ENCODE data around the gene POR. TPM values are rescaled to one million over a fixed set of nuclear protein-coding genes. Genes with fewer than 3 reads are reported as not detected.

Gene POR
- total RNA-seq, 4 donors from 2014 or later: 10.0 to 122 (median 69.2) TPM

DNA sequence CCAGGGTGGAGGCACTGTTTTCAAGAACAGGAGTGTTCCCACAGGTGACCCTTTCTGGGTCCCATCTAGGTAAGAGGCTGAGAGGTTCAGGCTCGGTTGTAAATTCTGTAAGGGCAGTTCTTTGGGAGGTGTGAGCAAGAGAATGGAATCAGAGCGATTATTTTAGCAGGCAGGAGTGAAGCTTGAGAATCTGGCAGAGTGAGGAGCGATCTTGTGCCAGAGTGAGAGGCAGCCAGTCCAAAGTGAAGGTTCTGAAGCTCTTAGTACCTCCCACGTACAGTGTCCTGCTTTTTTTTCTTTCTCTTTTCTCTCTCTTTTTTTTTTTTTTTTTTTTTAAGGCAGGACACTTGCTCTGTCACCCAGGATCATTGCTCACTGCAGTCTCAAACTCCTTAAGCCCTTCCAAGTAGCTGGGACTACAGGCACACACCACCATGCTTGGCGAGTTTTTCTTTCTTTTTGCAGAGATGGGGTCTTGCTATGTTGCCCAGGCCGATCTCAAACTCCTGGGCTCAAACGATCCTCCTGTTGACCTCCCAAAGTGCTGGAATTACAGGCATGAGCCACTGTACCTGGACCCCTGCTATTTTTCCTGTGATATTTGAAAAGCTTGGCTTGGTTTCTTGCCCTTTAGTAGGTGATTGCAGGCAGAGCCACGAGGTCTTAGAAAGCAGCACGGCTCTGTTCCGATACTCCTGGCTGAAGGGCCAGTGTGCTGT is 10.9 kb downstream of the POR start:
- no peak overlapping the region for H3K27ac ChIP-seq
- TF ChIP-seq, protein P1, sequence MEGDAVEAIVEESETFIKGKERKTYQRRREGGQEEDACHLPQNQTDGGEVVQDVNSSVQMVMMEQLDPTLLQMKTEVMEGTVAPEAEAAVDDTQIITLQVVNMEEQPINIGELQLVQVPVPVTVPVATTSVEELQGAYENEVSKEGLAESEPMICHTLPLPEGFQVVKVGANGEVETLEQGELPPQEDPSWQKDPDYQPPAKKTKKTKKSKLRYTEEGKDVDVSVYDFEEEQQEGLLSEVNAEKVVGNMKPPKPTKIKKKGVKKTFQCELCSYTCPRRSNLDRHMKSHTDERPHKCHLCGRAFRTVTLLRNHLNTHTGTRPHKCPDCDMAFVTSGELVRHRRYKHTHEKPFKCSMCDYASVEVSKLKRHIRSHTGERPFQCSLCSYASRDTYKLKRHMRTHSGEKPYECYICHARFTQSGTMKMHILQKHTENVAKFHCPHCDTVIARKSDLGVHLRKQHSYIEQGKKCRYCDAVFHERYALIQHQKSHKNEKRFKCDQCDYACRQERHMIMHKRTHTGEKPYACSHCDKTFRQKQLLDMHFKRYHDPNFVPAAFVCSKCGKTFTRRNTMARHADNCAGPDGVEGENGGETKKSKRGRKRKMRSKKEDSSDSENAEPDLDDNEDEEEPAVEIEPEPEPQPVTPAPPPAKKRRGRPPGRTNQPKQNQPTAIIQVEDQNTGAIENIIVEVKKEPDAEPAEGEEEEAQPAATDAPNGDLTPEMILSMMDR (IDR thresholded peaks at IDR 0.05): no peak
- TF ChIP-seq POLR2A (IDR thresholded peaks at IDR 0.05): no peak
- intact Hi-C loops (cut with DNase I; ENCODE audit: low total_unique reads): no loop called here
- no peak overlapping the region for H3K4me3 ChIP-seq
- H3K9me3 ChIP-seq: no peaks in the 10 kb centered on the region
- no peaks in the 10 kb centered on the region for H3K4me1 ChIP-seq
- peak in 1 of 2 donors; percentile 36 for DNase-seq
- no peaks in the 10 kb centered on the region for H3K36me3 ChIP-seq
- no peaks in the 10 kb centered on the region for H3K27me3 ChIP-seq

DNA sequence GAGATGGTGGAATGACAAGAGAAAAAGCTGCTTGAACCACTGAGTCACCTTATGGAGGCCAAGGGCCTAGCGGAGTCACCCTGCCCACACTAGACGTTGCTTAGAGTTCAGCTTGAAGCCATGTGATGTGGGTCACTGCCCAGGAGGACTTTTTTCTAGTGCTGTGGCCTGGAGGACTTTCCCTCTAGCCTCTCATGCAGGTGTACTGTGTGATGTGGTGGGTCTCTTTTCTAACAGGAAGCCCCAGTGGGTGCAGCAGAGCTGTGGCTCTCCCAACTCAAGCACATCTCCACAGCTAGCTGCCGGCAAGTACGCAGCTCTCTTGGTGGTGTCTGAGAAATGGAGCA is 13.6 kb downstream of the POR start:
- TF ChIP-seq, protein P1 (IDR thresholded peaks at IDR 0.05): no peak
- TF ChIP-seq POLR2A (IDR thresholded peaks at IDR 0.05): no peak
- Histone ChIP-seq H3K4me3 (no peak overlapping the region), H3K9me3 (no peaks in the 10 kb centered on the region), H3K27ac (no peak overlapping the region), H3K36me3 (no peaks in the 10 kb centered on the region), H3K4me1 (no peaks in the 10 kb centered on the region), H3K27me3 (no peaks in the 10 kb centered on the region)
- intact Hi-C loops (cut with DNase I; ENCODE audit: low total_unique reads): no loop called here
- DNase-seq: no peak

DNA sequence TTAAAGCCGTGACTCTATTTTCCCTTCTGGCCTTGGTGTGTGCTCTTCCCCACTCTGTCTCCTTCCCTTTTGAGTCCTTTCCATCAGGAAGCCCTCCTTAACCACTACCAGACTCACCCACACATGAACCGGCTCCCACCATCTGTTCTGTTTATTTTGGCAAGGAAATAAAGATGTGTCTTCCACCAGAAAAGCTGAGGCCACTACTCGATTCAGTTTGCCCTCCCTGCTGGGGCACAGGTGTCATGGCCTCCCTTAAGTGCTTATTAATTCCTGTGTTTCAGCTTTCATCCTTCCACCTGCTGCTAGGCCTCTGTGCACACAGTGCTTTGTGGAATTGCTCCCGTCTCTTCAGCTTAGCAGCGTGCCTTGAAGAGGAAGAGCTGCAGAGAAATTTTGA is 16.7 kb downstream of the POR start:
- no peaks in the 10 kb centered on the region for H3K27me3 ChIP-seq

DNA sequence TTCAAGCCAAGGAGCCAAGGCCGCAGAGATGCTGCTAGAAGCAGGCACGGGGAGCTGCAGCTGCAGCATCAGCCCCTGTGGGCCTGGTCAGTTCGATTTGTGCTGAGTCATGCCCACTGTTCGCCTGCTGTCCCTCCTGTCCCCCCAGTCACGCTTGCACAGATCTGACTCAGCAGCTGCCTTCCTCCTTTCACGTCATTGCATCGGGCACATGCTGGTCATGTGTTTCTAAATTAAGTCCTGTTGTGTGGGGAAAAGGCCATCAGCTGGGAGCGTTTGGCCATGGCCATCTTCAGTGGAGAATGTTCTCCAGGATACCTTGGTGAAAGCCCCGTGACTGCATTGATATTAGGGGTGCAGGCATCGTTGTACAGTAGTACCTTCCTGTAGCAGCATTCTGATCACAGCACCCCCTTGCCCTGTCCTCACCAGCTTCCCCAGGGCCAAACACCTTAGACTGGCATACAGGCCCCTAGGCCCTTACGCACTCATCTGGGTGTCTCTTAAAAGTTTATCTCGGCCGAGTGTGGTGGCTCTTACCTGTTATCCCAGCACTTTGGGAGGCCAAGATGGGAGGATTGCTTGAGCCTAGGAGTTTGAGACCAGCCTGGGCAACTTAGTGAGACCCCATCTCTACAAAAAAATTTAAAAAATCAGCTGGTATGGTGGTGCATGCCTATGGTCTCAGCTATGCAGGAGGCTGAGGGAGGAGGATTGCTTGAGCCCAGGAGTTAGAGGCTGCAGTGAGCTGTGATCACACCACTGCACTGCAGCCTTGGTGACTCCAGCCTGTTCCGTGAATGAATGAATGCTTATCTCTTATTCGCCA is 23.2 kb downstream of the POR start:
- no peaks in the 10 kb centered on the region for H3K36me3 ChIP-seq
- intact Hi-C loops (cut with DNase I; ENCODE audit: low total_unique reads): no loop called here
- no peak overlapping the region for H3K27ac ChIP-seq

More for the DNA sequence above, 16.7 kb downstream of the POR start:
- H3K27ac ChIP-seq: no peak overlapping the region
- DNase-seq: no peak
- no peak overlapping the region for H3K4me3 ChIP-seq
- no peaks in the 10 kb centered on the region for H3K36me3 ChIP-seq
- intact Hi-C loops (cut with DNase I; ENCODE audit: low total_unique reads): no loop called here
- H3K9me3 ChIP-seq: no peaks in the 10 kb centered on the region
- TF ChIP-seq, protein P1 (IDR thresholded peaks at IDR 0.05): no peak
- TF ChIP-seq POLR2A (IDR thresholded peaks at IDR 0.05): no peak
- H3K4me1 ChIP-seq: no peaks in the 10 kb centered on the region

More for the DNA sequence above, 23.2 kb downstream of the POR start:
- Histone ChIP-seq H3K9me3 (no peaks in the 10 kb centered on the region), H3K4me3 (no peak overlapping the region), H3K27me3 (no peaks in the 10 kb centered on the region), H3K4me1 (peaks cover 0 to 3% of the 10 kb centered on the region in 2 donors)
- peak; percentile 43 to 51 for DNase-seq
- TF ChIP-seq, protein P1 (IDR thresholded peaks at IDR 0.05): no peak
- TF ChIP-seq POLR2A (IDR thresholded peaks at IDR 0.05): no peak

Measured in uterus (tissue), 4 donors.